H9 (cell line): Measurements from ENCODE around the gene ZFYVE28. TPM values are rescaled to one million over a fixed set of nuclear protein-coding genes. Genes with fewer than 3 reads are reported as not detected.

Source experiments
- DNase-seq: peaks from one replicate; pipeline ENCODE4 v3.0.0-alpha.2; 2017
- H2AFZ ChIP-seq: one replicate; pipeline ENCODE4 v1.6.1; 2013; ENCODE audit warnings: mild to moderate bottlenecking, low read length, control low read depth, moderate library complexity
- H2AK5ac ChIP-seq: 2 replicates; pipeline ENCODE4 v1.6.1; 2013; ENCODE audit warnings: low read length, control low read depth, mixed read lengths; ENCODE audit not compliant: insufficient read length
- H2BK120ac ChIP-seq: one replicate; pipeline ENCODE4 v1.6.1; 2013; ENCODE audit warnings: low read depth, mild to moderate bottlenecking, low read length, control low read depth, inconsistent platforms; ENCODE audit not compliant: poor library complexity, severe bottlenecking
- H2BK12ac ChIP-seq: 2 replicates; pipeline ENCODE4 v1.6.1; 2013; ENCODE audit warnings: low read length, control low read depth, mixed read lengths, low read depth; ENCODE audit not compliant: insufficient read length
- H2BK15ac ChIP-seq: 2 replicates; pipeline ENCODE4 v1.6.1; 2013; ENCODE audit warnings: low read depth, low read length, control low read depth
- H2BK20ac ChIP-seq: one replicate; pipeline ENCODE4 v1.6.1; 2013; ENCODE audit warnings: low read depth, mild to moderate bottlenecking, low read length, control low read depth, inconsistent platforms; ENCODE audit not compliant: poor library complexity, severe bottlenecking
- H2BK5ac ChIP-seq: 2 replicates; pipeline ENCODE4 v1.6.1; 2013; ENCODE audit warnings: low read length, control low read depth, mixed read lengths; ENCODE audit not compliant: insufficient read length
- H3K14ac ChIP-seq: 2 replicates; pipeline ENCODE4 v1.6.1; 2013; ENCODE audit warnings: low read length, control low read depth; ENCODE audit not compliant: insufficient read depth
- H3K18ac ChIP-seq: 2 replicates; pipeline ENCODE4 v1.6.1; 2013; ENCODE audit warnings: low read depth, mild to moderate bottlenecking, mixed read lengths, low read length, control low read depth; ENCODE audit not compliant: insufficient read length
- H3K23ac ChIP-seq: 2 replicates; pipeline ENCODE4 v1.6.1; 2013; ENCODE audit warnings: low read length, control low read depth, mixed read lengths, low read depth; ENCODE audit not compliant: insufficient read length
- H3K23me2 ChIP-seq: 2 replicates; pipeline ENCODE4 v1.6.1; 2013; ENCODE audit warnings: low read depth, mild to moderate bottlenecking, mixed read lengths, low read length, control low read depth; ENCODE audit not compliant: insufficient read length, poor library complexity, severe bottlenecking
- H3K27ac ChIP-seq: 2 replicates; pipeline ENCODE4 v1.5.1; 2013; ENCODE audit warnings: low read length, control low read depth, mixed read lengths, low read depth; ENCODE audit not compliant: insufficient read length
- H3K27me3 ChIP-seq: 2 replicates; pipeline ENCODE4 v1.6.1; 2013; ENCODE audit warnings: low read length, control low read depth, inconsistent platforms; ENCODE audit not compliant: insufficient read depth
- H3K4ac ChIP-seq: 2 replicates; pipeline ENCODE4 v1.6.1; 2013; ENCODE audit warnings: low read depth, mild to moderate bottlenecking, control low read depth, inconsistent platforms, low read length, moderate library complexity
- H3K4me1 ChIP-seq: 2 replicates; pipeline ENCODE4 v1.6.1; 2013; ENCODE audit warnings: low read length, control low read depth, inconsistent platforms; ENCODE audit not compliant: insufficient read depth
- H3K4me2 ChIP-seq: 2 replicates; pipeline ENCODE4 v1.6.1; 2013; ENCODE audit warnings: low read length, control low read depth, mixed read lengths; ENCODE audit not compliant: insufficient read length, insufficient read depth
- H3K56ac ChIP-seq: 2 replicates; pipeline ENCODE4 v1.6.1; 2013; ENCODE audit warnings: low read depth, mild to moderate bottlenecking, mixed read lengths, low read length, control low read depth; ENCODE audit not compliant: insufficient read length
- H3K79me1 ChIP-seq: 2 replicates; pipeline ENCODE4 v1.6.1; 2013; ENCODE audit warnings: low read depth, mild to moderate bottlenecking, moderate library complexity, low read length, control low read depth, inconsistent platforms; ENCODE audit not compliant: insufficient read depth, poor library complexity, severe bottlenecking
- H3K79me2 ChIP-seq: 2 replicates; pipeline ENCODE4 v1.6.1; 2013; ENCODE audit warnings: low read length, control low read depth, inconsistent platforms; ENCODE audit not compliant: insufficient read depth
- H3K9ac ChIP-seq: 2 replicates; pipeline ENCODE4 v1.6.1; 2013; ENCODE audit warnings: low read length, control low read depth, mixed read lengths; ENCODE audit not compliant: insufficient read length; ENCODE audit errors: extremely low read depth
- H3K9me3 ChIP-seq: one replicate; pipeline ENCODE4 v1.6.1; 2013; ENCODE audit warnings: low read depth, low read length, inconsistent platforms; ENCODE audit not compliant: control insufficient read depth
- H3T11ph ChIP-seq: one replicate; pipeline ENCODE4 v1.6.1; 2013; ENCODE audit warnings: mild to moderate bottlenecking, low read length, control low read depth, inconsistent platforms
- H4K20me1 ChIP-seq: one replicate; pipeline ENCODE4 v1.6.1; 2013; ENCODE audit not compliant: control insufficient read depth, insufficient read length, insufficient read depth
- H4K5ac ChIP-seq: 2 replicates; pipeline ENCODE4 v1.6.1; 2013; ENCODE audit warnings: low read depth, mild to moderate bottlenecking, mixed read lengths, low read length, control low read depth; ENCODE audit not compliant: insufficient read length
- H4K8ac ChIP-seq: replicated peaks from 2 replicates; pipeline ENCODE4 v1.6.1; 2013; ENCODE audit warnings: low read length, control low read depth, mixed read lengths, low read depth; ENCODE audit not compliant: insufficient read length
- H4K91ac ChIP-seq: 2 replicates; pipeline ENCODE4 v1.6.1; 2013; ENCODE audit warnings: low read depth, mild to moderate bottlenecking, moderate library complexity, mixed read lengths, low read length, control low read depth; ENCODE audit not compliant: insufficient read length
- H3K27ac Mint-ChIP-seq, 3 experiments: 2 replicates in 2 of 3; 3 replicates in 1 of 3; pipeline ENCODE4 v1.8.0; 2020 to 2021; ENCODE audit warnings: mixed read lengths in 3 of 3, mild to moderate bottlenecking in 1 of 3, moderate library complexity in 1 of 3
- H3K27me3 Mint-ChIP-seq: 2 replicates; pipeline ENCODE4 v1.8.0; 2021; ENCODE audit warnings: low read depth, mild to moderate bottlenecking, moderate library complexity, mixed read lengths
- H3K36me3 Mint-ChIP-seq, 3 experiments: 2 replicates in 2 of 3; 3 replicates in 1 of 3; pipeline ENCODE4 v1.8.0; 2020 to 2021; ENCODE audit warnings: low read depth in 3 of 3, mixed read lengths in 3 of 3; ENCODE audit not compliant: insufficient read depth in 1 of 3
- H3K4me1 Mint-ChIP-seq, 2 experiments: 2 replicates each; pipeline ENCODE4 v1.8.0; 2020; ENCODE audit warnings: mixed read lengths in 2 of 2
- H3K4me3 Mint-ChIP-seq, 2 experiments: 2 replicates in 1 of 2; 3 replicates in 1 of 2; pipeline ENCODE4 v1.8.0; 2020 to 2021; ENCODE audit warnings: mild to moderate bottlenecking in 2 of 2, mixed read lengths in 2 of 2, moderate library complexity in 1 of 2
- H3K9me3 Mint-ChIP-seq, 2 experiments: 2 replicates in 1 of 2; 3 replicates in 1 of 2; pipeline ENCODE4 v1.8.0; 2020; ENCODE audit warnings: mild to moderate bottlenecking in 2 of 2, mixed read lengths in 2 of 2, moderate library complexity in 1 of 2
- WGBS: extraction: QIAGEN DNeasy Blood & Tissue Kit; methylation state at CpG from one replicate; pipeline ENCODE4 v1.1.7; 2013; ENCODE audit warnings: missing lambda C conversion rate, low lambda C conversion rate, mixed read lengths; ENCODE audit not compliant: insufficient read length; ENCODE audit errors: extremely low coverage; 5-methylcytosine and 5-hydroxymethylcytosine counted together
- total RNA-seq: library from RNA; stranded (reverse); gene quantifications from 2 replicates; pipeline ENCODE4 v1.2.1, GENCODE V29; 2021
- TF ChIP-seq, protein P1 (sequence below): fragments of 200-600 bp; sonication (generic); conservative IDR thresholded peaks from 3 replicates; pipeline ENCODE4 v1.8.0; 2021; ENCODE audit warnings: antibody characterized with exemption, mild to moderate bottlenecking

The ZFYVE28 gene
- total RNA-seq, 1 experiment from 2014 or later, result 0.98 TPM

DNA sequence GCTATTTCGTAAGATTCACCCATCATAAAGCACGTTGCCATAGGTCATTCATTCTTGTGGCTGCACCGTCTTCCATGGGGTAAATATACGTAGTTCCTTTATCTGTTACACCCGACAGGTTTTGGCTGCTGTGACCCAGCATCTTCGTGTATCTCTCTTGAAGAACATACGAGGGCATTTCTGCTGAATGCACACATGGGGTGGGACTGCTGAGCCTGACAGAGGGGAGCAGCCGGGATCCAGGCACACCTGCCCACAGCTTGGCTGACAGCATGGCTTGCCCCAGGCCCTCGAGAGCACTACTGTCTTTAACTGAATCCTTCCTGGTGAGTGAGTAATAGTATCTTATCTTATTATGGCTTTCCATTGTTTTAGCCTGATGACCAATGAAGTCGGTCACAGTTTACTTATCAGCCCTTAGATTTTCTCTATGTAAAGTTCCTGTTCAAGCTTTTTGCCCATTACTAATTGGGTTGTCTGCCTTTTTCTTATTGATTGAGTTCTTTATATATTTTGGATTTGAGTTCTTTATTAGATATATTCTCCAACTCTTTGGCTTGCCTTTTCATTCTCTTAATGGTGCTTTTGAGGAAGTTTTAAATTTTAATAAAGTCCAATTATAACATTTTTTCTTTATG lies 111.6 kb downstream of the ZFYVE28 start:
- H3K36me3 Mint-ChIP-seq, result peaks cover 4 to 12% (median 7%) of the 10 kb centered on the region in 3 experiments; a peak in 5 of 7 replicates
- H4K5ac ChIP-seq, result no peak overlapping the region
- H2BK12ac ChIP-seq, result no peak overlapping the region
- TF ChIP-seq, protein P1, sequence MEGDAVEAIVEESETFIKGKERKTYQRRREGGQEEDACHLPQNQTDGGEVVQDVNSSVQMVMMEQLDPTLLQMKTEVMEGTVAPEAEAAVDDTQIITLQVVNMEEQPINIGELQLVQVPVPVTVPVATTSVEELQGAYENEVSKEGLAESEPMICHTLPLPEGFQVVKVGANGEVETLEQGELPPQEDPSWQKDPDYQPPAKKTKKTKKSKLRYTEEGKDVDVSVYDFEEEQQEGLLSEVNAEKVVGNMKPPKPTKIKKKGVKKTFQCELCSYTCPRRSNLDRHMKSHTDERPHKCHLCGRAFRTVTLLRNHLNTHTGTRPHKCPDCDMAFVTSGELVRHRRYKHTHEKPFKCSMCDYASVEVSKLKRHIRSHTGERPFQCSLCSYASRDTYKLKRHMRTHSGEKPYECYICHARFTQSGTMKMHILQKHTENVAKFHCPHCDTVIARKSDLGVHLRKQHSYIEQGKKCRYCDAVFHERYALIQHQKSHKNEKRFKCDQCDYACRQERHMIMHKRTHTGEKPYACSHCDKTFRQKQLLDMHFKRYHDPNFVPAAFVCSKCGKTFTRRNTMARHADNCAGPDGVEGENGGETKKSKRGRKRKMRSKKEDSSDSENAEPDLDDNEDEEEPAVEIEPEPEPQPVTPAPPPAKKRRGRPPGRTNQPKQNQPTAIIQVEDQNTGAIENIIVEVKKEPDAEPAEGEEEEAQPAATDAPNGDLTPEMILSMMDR, result no peak
- H3T11ph ChIP-seq, result no peak overlapping the region
- no peaks in the 10 kb centered on the region for H3K4me1 ChIP-seq
- DNase-seq, result no peak
- H3K9me3 ChIP-seq, result peaks cover 6% of the 10 kb centered on the region
- no peak overlapping the region for H2BK20ac ChIP-seq
- H3K18ac ChIP-seq, result no peak overlapping the region
- WGBS, result no CpG with 5 or more reads among the region's 10 CpGs
- H3K79me1 ChIP-seq, result no peaks in the 10 kb centered on the region
- H4K8ac ChIP-seq, result no peak overlapping the region
- no peak overlapping the region for H3K9ac ChIP-seq
- no peaks in the 10 kb centered on the region for H3K4me1 Mint-ChIP-seq
- H3K9me3 Mint-ChIP-seq, result peaks cover 19 to 24% of the 10 kb centered on the region in 2 experiments
- no peak overlapping the region for H2BK5ac ChIP-seq
- H4K20me1 ChIP-seq, result no peaks in the 10 kb centered on the region
- no peak overlapping the region for H3K27ac ChIP-seq
- H2AK5ac ChIP-seq, result no peak overlapping the region
- no peak overlapping the region for H2BK15ac ChIP-seq
- H3K23ac ChIP-seq, result no peak overlapping the region
- peaks cover 3% of the 10 kb centered on the region for H3K27me3 Mint-ChIP-seq
- H2BK120ac ChIP-seq, result no peak overlapping the region
- no peak overlapping the region for H2AFZ ChIP-seq
- no peak overlapping the region for H3K4me2 ChIP-seq
- no peaks in the 10 kb centered on the region for H3K79me2 ChIP-seq
- H4K91ac ChIP-seq, result no peak overlapping the region
- no peak overlapping the region for H3K27ac Mint-ChIP-seq
- no peak overlapping the region for H3K4ac ChIP-seq
- no peaks in the 10 kb centered on the region for H3K27me3 ChIP-seq
- H3K14ac ChIP-seq, result no peak overlapping the region
- no peaks in the 10 kb centered on the region for H3K23me2 ChIP-seq
- no peak overlapping the region for H3K56ac ChIP-seq
- no peak overlapping the region for H3K4me3 Mint-ChIP-seq
